ENCODE measurements around the gene DDI2.
"Not testable (repeated sequence)": the region's sequence is repeated elsewhere in the genome, so short reads cannot be mapped to it uniquely, and the experiment has no call there.

DDI2 gene

GRCh38 chr1:15617173-15618076 is at the start of gene DDI2:
Gene DDI2, plus strand, starts transcription at chr1:15617458. Its CDS starts 213 bp downstream, at chr1:15617671.
- FAIRE-seq, result no peak

GRCh38 chr1:15568387-15569073 is 48.7 kb upstream of the DDI2 start:
- FAIRE-seq, result no peak

- FAIRE-seq, result no peak
These were observed 46.4 kb upstream of the DDI2 start for GRCh38 chr1:15570861-15571260.

GRCh38 chr1:15571266-15571665 is 46.0 kb upstream of the DDI2 start:
- no peak for FAIRE-seq

GRCh38 chr1:15573477-15573876 is 43.8 kb upstream of the DDI2 start:
- no peak for FAIRE-seq

- FAIRE-seq, result no peak
These were observed 42.5 kb upstream of the DDI2 start for GRCh38 chr1:15574741-15575140.

- FAIRE-seq, result no peak
These were observed 41.6 kb upstream of the DDI2 start for GRCh38 chr1:15575549-15576150.

- no peak for FAIRE-seq
These were observed 39.6 kb upstream of the DDI2 start for GRCh38 chr1:15577691-15578090.

GRCh38 chr1:15578921-15579682 is 38.2 kb upstream of the DDI2 start:
- FAIRE-seq, result no peak

- no peak for FAIRE-seq
These were observed 37.6 kb upstream of the DDI2 start for GRCh38 chr1:15579683-15580047.

- no peak for FAIRE-seq
These were observed 34.1 kb upstream of the DDI2 start for GRCh38 chr1:15583016-15583706.

GRCh38 chr1:15584489-15585363 is 32.5 kb upstream of the DDI2 start, which contains the start of gene AGMAT:
Gene AGMAT, minus strand, starts transcription at chr1:15585051. Its CDS starts 84 bp downstream, at chr1:15584967.
- FAIRE-seq, result no peak

- FAIRE-seq, result no peak
These were observed 25.0 kb upstream of the DDI2 start for GRCh38 chr1:15592285-15592684.

GRCh38 chr1:15595809-15596617 is 21.2 kb upstream of the DDI2 start:
- FAIRE-seq, result no peak

- no peak for FAIRE-seq
These were observed 18.8 kb upstream of the DDI2 start for GRCh38 chr1:15598436-15598835.

- FAIRE-seq, result peak; percentile 47
These were observed 13.9 kb upstream of the DDI2 start for GRCh38 chr1:15603050-15603965.

- FAIRE-seq, result not testable (repeated sequence)
These were observed 13.3 kb upstream of the DDI2 start for GRCh38 chr1:15603966-15604282.

GRCh38 chr1:15604400-15604799 is 12.9 kb upstream of the DDI2 start:
- not testable (repeated sequence) for FAIRE-seq
